PC-9 (cell line): ENCODE measurements around the gene UQCC5. TPM values are rescaled to one million over a fixed set of nuclear protein-coding genes. Genes with fewer than 3 reads are reported as not detected.

Experiments
- BruUV-seq: library from RNA; stranded (reverse); fragments of 400-500 nt; replicated peaks from 2 replicates; lab custom pipeline; 2021; lab: Mats Ljungman, UMichigan
- CTCF ChIA-PET: fragments of 300-600 bp; sonication (Branson Sonifier 250); formaldehyde crosslinking; loops from one replicate; lab custom pipeline; 2022; ENCODE audit warnings: antibody characterized with exemption; lab: Charles Lee
- POLR2A ChIA-PET: fragments of 300-600 bp; sonication (Branson Sonifier 250); formaldehyde crosslinking; loops from one replicate; lab custom pipeline; 2022; ENCODE audit warnings: antibody characterized with exemption; ENCODE audit not compliant: unreplicated experiment; lab: Charles Lee
- DNase-seq, 2 experiments: peaks; one replicate each; pipeline versions ENCODE4 v3.0.0 to v3.0.0-alpha.2; 2015 to 2022; ENCODE audit warnings: mixed read lengths in 1 of 2
- H2AFZ ChIP-seq: fragments of 200-600 bp; sonication (generic); 2 replicates; pipeline ENCODE4 v1.8.1; 2017; ENCODE audit warnings: antibody characterized with exemption
- H3F3A ChIP-seq: fragments of 200-600 bp; sonication (generic); 2 replicates; pipeline ENCODE4 v1.8.1; 2017; ENCODE audit warnings: antibody characterized with exemption, mild to moderate bottlenecking, low read depth; ENCODE audit not compliant: insufficient read depth
- H3K27ac ChIP-seq: fragments of 200-600 bp; sonication (generic); 2 replicates; pipeline ENCODE4 v1.6.1; 2016; ENCODE audit warnings: mixed run types
- H3K27me3 ChIP-seq: fragments of 200-600 bp; sonication (generic); 2 replicates; pipeline ENCODE4 v1.6.1; 2016; ENCODE audit warnings: low read depth, mixed run types; ENCODE audit not compliant: insufficient read depth
- H3K36me3 ChIP-seq: fragments of 200-600 bp; sonication (generic); 2 replicates; pipeline ENCODE4 v1.6.1; 2016; ENCODE audit warnings: low read depth, mixed run types
- H3K4me1 ChIP-seq: fragments of 200-600 bp; sonication (generic); replicated peaks from 2 replicates; pipeline ENCODE4 v1.6.1; 2016; ENCODE audit warnings: mixed run types; ENCODE audit not compliant: insufficient read depth
- H3K4me2 ChIP-seq: fragments of 200-600 bp; sonication (generic); 2 replicates; pipeline ENCODE4 v1.6.1; 2017; ENCODE audit warnings: mixed run types
- H3K4me3 ChIP-seq: fragments of 200-600 bp; sonication (generic); 2 replicates; pipeline ENCODE4 v1.6.1; 2016; ENCODE audit warnings: mixed run types
- H3K79me2 ChIP-seq: fragments of 200-600 bp; sonication (generic); 2 replicates; pipeline ENCODE4 v1.6.1; 2017; ENCODE audit warnings: low read depth, mixed run types
- H3K9me2 ChIP-seq: fragments of 200-600 bp; sonication (generic); 2 replicates; pipeline ENCODE4 v1.8.1; 2017; ENCODE audit warnings: mild to moderate bottlenecking; ENCODE audit not compliant: insufficient read depth
- H3K9me3 ChIP-seq: fragments of 200-600 bp; sonication (generic); 2 replicates; pipeline ENCODE4 v1.8.1; 2016; ENCODE audit warnings: low read depth; ENCODE audit not compliant: insufficient read depth
- H4K20me1 ChIP-seq: fragments of 200-600 bp; sonication (generic); 2 replicates; pipeline ENCODE4 v1.8.1; 2017; ENCODE audit not compliant: insufficient read depth
- CTCF ChIP-seq: fragments of 200-600 bp; sonication (generic); conservative IDR thresholded peaks from 2 replicates; pipeline ENCODE4 v1.6.1; 2017; ENCODE audit warnings: mixed run types, antibody characterized with exemption, mild to moderate bottlenecking, moderate library complexity
- EZH2 ChIP-seq: fragments of 200-600 bp; sonication (generic); IDR thresholded peaks from 2 replicates; pipeline ENCODE4 v1.8.0; 2017; ENCODE audit warnings: antibody characterized with exemption, low read depth
- intact Hi-C: fragments of 100-400 bp; cut with micrococcal nuclease; formaldehyde crosslinking; loops from one replicate; pipeline ENCODE4 v1.10.0; 2022; ENCODE audit not compliant: unreplicated experiment
- total RNA-seq: library from RNA; stranded (reverse); gene quantifications from 2 replicates; pipeline ENCODE4 v1.2.3, GENCODE V29; 2021

Gene UQCC5
- total RNA-seq, 1 experiment from 2014 or later = 13.3 TPM

GRCh38 chr3:52515192-52515591 is 21.2 kb upstream of the UQCC5 start:
- CTCF ChIA-PET = no interaction called here
- Histone ChIP-seq H3K4me1 (no peaks in the 10 kb centered on the region), H3K27ac (no peak overlapping the region), H3K36me3 (no peaks in the 10 kb centered on the region), H3K79me2 (no peaks in the 10 kb centered on the region), H3K9me2 (no peaks in the 10 kb centered on the region), H4K20me1 (no peaks in the 10 kb centered on the region), H3F3A (no peaks in the 10 kb centered on the region), H3K4me2 (no peak overlapping the region), H3K4me3 (no peak overlapping the region), H3K9me3 (no peaks in the 10 kb centered on the region), H3K27me3 (no peaks in the 10 kb centered on the region), H2AFZ (no peak overlapping the region)
- TF ChIP-seq EZH2 = no peak
- no peak for TF ChIP-seq CTCF
- no TSS peak for BruUV-seq
- no peak for DNase-seq
- intact Hi-C loops = no loop called here
- POLR2A ChIA-PET = no interaction called here

- no peak overlapping the region for H2AFZ ChIP-seq
- no peaks in the 10 kb centered on the region for H3F3A ChIP-seq
- H3K27ac ChIP-seq = no peak overlapping the region
- H4K20me1 ChIP-seq = no peaks in the 10 kb centered on the region
- POLR2A ChIA-PET = no interaction called here
- H3K4me3 ChIP-seq = no peak overlapping the region
- TF ChIP-seq CTCF (no peak), EZH2 (no peak)
- DNase-seq = no peak
- no peaks in the 10 kb centered on the region for H3K79me2 ChIP-seq
- no peaks in the 10 kb centered on the region for H3K27me3 ChIP-seq
- no peaks in the 10 kb centered on the region for H3K9me3 ChIP-seq
- no peaks in the 10 kb centered on the region for H3K9me2 ChIP-seq
- intact Hi-C loops = no loop called here
- H3K36me3 ChIP-seq = no peaks in the 10 kb centered on the region
- H3K4me1 ChIP-seq = no peaks in the 10 kb centered on the region
- CTCF ChIA-PET = no interaction called here
- no TSS peak for BruUV-seq
- no peak overlapping the region for H3K4me2 ChIP-seq
Observed at GRCh38 chr3:52516509-52517195, 19.8 kb upstream of the UQCC5 start.

GRCh38 chr3:52517796-52518722 is 18.3 kb upstream of the UQCC5 start:
- H3K4me1 ChIP-seq = no peaks in the 10 kb centered on the region
- no peak overlapping the region for H3K4me2 ChIP-seq
- DNase-seq = no peak
- CTCF ChIA-PET = interaction anchor here (0.6 kb wide), 1 partner anchor 1192 kb away, joined by 4 read pairs; no protein-coding TSS in a partner anchor
- H2AFZ ChIP-seq = no peak overlapping the region
- H3K36me3 ChIP-seq = no peaks in the 10 kb centered on the region
- H3K9me3 ChIP-seq = no peaks in the 10 kb centered on the region
- no peaks in the 10 kb centered on the region for H3K79me2 ChIP-seq
- no peaks in the 10 kb centered on the region for H3K27me3 ChIP-seq
- no peaks in the 10 kb centered on the region for H3K9me2 ChIP-seq
- BruUV-seq = no TSS peak
- H4K20me1 ChIP-seq = no peaks in the 10 kb centered on the region
- no peaks in the 10 kb centered on the region for H3F3A ChIP-seq
- POLR2A ChIA-PET = interaction anchor here (0.5 to 0.7 kb wide), 2 partner anchors 278 to 702 kb away, joined by 3 to 5 read pairs; no protein-coding TSS in a partner anchor
- TF ChIP-seq EZH2 = no peak
- TF ChIP-seq CTCF = no peak
- no peak overlapping the region for H3K27ac ChIP-seq
- intact Hi-C loops = no loop called here
- H3K4me3 ChIP-seq = no peak overlapping the region
